Progenitor cell of endocrine pancreas (in vitro differentiated cells): Measurements from ENCODE around the gene COG1. TPM values are rescaled to one million over a fixed set of nuclear protein-coding genes. Genes with fewer than 3 reads are reported as not detected.
"Not testable (repeated sequence)": the region's sequence is repeated elsewhere in the genome, so short reads cannot be mapped to it uniquely, and the experiment has no call there.

ENCODE experiments used
- DNase-seq: peaks from one replicate; pipeline ENCODE4 v3.0.0; 2021; ENCODE audit warnings: low spot score; ENCODE audit not compliant: unreplicated experiment
- H3K27ac Mint-ChIP-seq: 2 replicates; pipeline ENCODE4 v1.8.0; 2021; ENCODE audit warnings: mild to moderate bottlenecking, moderate library complexity, mixed read lengths
- H3K27me3 Mint-ChIP-seq: 2 replicates; pipeline ENCODE4 v1.8.0; 2021; ENCODE audit warnings: mixed read lengths
- H3K36me3 Mint-ChIP-seq: 2 replicates; pipeline ENCODE4 v1.8.0; 2022; ENCODE audit warnings: mixed read lengths; ENCODE audit not compliant: insufficient read depth
- H3K4me1 Mint-ChIP-seq: 2 replicates; pipeline ENCODE4 v1.8.0; 2021; ENCODE audit warnings: low read depth, mixed read lengths
- H3K4me3 Mint-ChIP-seq: 2 replicates; pipeline ENCODE4 v1.8.0; 2021; ENCODE audit warnings: low read depth, mild to moderate bottlenecking, moderate library complexity, mixed read lengths
- H3K9me3 Mint-ChIP-seq: 2 replicates; pipeline ENCODE4 v1.8.0; 2021; ENCODE audit warnings: low read depth, mixed read lengths
- CTCF ChIP-seq: fragments of 200-600 bp; sonication (generic); IDR thresholded peaks from one replicate; pipeline ENCODE4 v1.5.0; 2021; ENCODE audit warnings: antibody characterized with exemption, mild to moderate bottlenecking; ENCODE audit not compliant: unreplicated experiment
- long read RNA-seq: library from polyadenylated mRNA; unstranded; transcript quantifications from one replicate; pipeline ENCODE4 v2.0.0, GENCODE V29; 2020
- total RNA-seq: library from RNA; stranded (reverse); gene quantifications from 2 replicates; pipeline ENCODE4 v1.2.1, GENCODE V29; 2021

Gene COG1
- total RNA-seq, result 50.5 and 54.5 TPM in 2 replicates
- long read RNA-seq, full-length matches to known transcripts, result 199 of 307 reads
- long read RNA-seq, partial matches to known transcripts, result 59 of 307 reads
- long read RNA-seq, other reads (novel, unspliced or antisense), result 49 of 307 reads

- Mint-ChIP-seq H3K9me3 (no peaks in the 10 kb centered on the region), H3K27ac (peak within 1 kb of the TSS; percentile 99), H3K27me3 (peaks cover 16% of the 10 kb centered on the region), H3K4me3 (peak within 1 kb of the TSS; percentile 97), H3K4me1 (peaks cover 12% of the 10 kb centered on the region), H3K36me3 (peaks cover 12% of the 10 kb centered on the region)
- no peak for TF ChIP-seq CTCF
- peak; percentile 57 for DNase-seq
These were observed at the start of gene COG1 for GRCh38 chr17:73192894-73193701. Gene COG1, plus strand, starts transcription at chr17:73193055. Its CDS starts 15 bp downstream, at chr17:73193070.

GRCh38 chr17:73144209-73144608, 48.6 kb upstream of the COG1 start:
- H3K9me3 Mint-ChIP-seq, result peaks cover 18% of the 10 kb centered on the region
- H3K27me3 Mint-ChIP-seq, result peaks cover 52% of the 10 kb centered on the region
- not testable (repeated sequence) for H3K4me1 Mint-ChIP-seq, H3K4me3 Mint-ChIP-seq, DNase-seq, H3K36me3 Mint-ChIP-seq, H3K27ac Mint-ChIP-seq

- H3K4me3 Mint-ChIP-seq, result no peak overlapping the region
- no peak for DNase-seq
- no peak for TF ChIP-seq CTCF
- H3K36me3 Mint-ChIP-seq, result no peaks in the 10 kb centered on the region
- no peak overlapping the region for H3K27ac Mint-ChIP-seq
- peaks cover 45% of the 10 kb centered on the region for H3K27me3 Mint-ChIP-seq
- H3K9me3 Mint-ChIP-seq, result peaks cover 23% of the 10 kb centered on the region
- H3K4me1 Mint-ChIP-seq, result peaks cover 2% of the 10 kb centered on the region
These were observed 47.2 kb upstream of the COG1 start for GRCh38 chr17:73145641-73146040.

- H3K27ac Mint-ChIP-seq, H3K36me3 Mint-ChIP-seq, DNase-seq, H3K4me3 Mint-ChIP-seq: not testable (repeated sequence)
- H3K27me3 Mint-ChIP-seq, result peaks cover 43% of the 10 kb centered on the region
- H3K4me1 Mint-ChIP-seq, result peaks cover 16% of the 10 kb centered on the region
- H3K9me3 Mint-ChIP-seq, result peaks cover 26% of the 10 kb centered on the region
These were observed 45.1 kb upstream of the COG1 start for GRCh38 chr17:73147791-73148190.

- peaks cover 26% of the 10 kb centered on the region for H3K9me3 Mint-ChIP-seq
- no peak overlapping the region for H3K4me3 Mint-ChIP-seq
- H3K27me3 Mint-ChIP-seq, result peaks cover 35% of the 10 kb centered on the region
- H3K36me3 Mint-ChIP-seq, result no peaks in the 10 kb centered on the region
- no peak for DNase-seq
- TF ChIP-seq CTCF, result no peak
- H3K27ac Mint-ChIP-seq, result peak overlapping the region; percentile 31
- peaks cover 16% of the 10 kb centered on the region for H3K4me1 Mint-ChIP-seq
These were observed 44.1 kb upstream of the COG1 start for GRCh38 chr17:73148540-73149334.

- peaks cover 18% of the 10 kb centered on the region for H3K4me1 Mint-ChIP-seq
- H3K4me3 Mint-ChIP-seq, H3K27ac Mint-ChIP-seq, H3K36me3 Mint-ChIP-seq, DNase-seq: not testable (repeated sequence)
- H3K27me3 Mint-ChIP-seq, result peaks cover 41% of the 10 kb centered on the region
- H3K9me3 Mint-ChIP-seq, result peaks cover 13% of the 10 kb centered on the region
These were observed 42.1 kb upstream of the COG1 start for GRCh38 chr17:73150622-73151300.
